ENCODE results near the gene RAE1.

GRCh38 chr20:57391439-57392301 is 40.6 kb downstream of the RAE1 start:
- TF ChIP-seq CTCF (IDR thresholded peaks at IDR 0.05) (no peak), POLR2AphosphoS5 (IDR thresholded peaks at IDR 0.05; ENCODE audit: low read depth, low read length) (no peak), TCF7L2 (IDR thresholded peaks at IDR 0.05; ENCODE audit: low read depth, low read length) (no peak), REST (IDR thresholded peaks at IDR 0.05; ENCODE audit: insufficient read depth in 1 of 2, low read depth in 2 of 2, low read length in 1 of 2) (no peak)
